ENCODE results near the gene AP5Z1. TPM values are rescaled to one million over a fixed set of nuclear protein-coding genes. Genes with fewer than 3 reads are reported as not detected.

AP5Z1 gene
- total RNA-seq, 1 experiment from 2014 or later = 38.3 TPM

GRCh38 chr7:4733936-4734528 lies 41.4 kb upstream of the AP5Z1 start:
- no peak overlapping the region for H2AK5ac ChIP-seq (ENCODE audit: insufficient read length, low read length)
- peaks cover 0 to 1% (median 0%) of the 10 kb centered on the region in 3 experiments; a peak in 1 of 7 replicates for H3K36me3 Mint-ChIP-seq (ENCODE audit: insufficient read depth in 1 of 3, low read depth in 3 of 3)
- H3K14ac ChIP-seq (ENCODE audit: insufficient read depth, low read length) = no peak overlapping the region
- no peak overlapping the region for H2BK12ac ChIP-seq (ENCODE audit: insufficient read length, low read depth, low read length)
- H3K9me3 Mint-ChIP-seq = no peaks in the 10 kb centered on the region
- H3K27me3 ChIP-seq (ENCODE audit: insufficient read depth, low read length) = no peaks in the 10 kb centered on the region
- no CpG with 5 or more reads among the region's 15 CpGs for WGBS (ENCODE audit: extremely low coverage, insufficient read length, low lambda C conversion rate)
- no peak overlapping the region for H3K4ac ChIP-seq (ENCODE audit: low read depth, low read length)
- no peak for DNase-seq
- H3K9ac ChIP-seq (ENCODE audit: extremely low read depth, insufficient read length, low read length) = no peak overlapping the region
- TF ChIP-seq, protein P1, sequence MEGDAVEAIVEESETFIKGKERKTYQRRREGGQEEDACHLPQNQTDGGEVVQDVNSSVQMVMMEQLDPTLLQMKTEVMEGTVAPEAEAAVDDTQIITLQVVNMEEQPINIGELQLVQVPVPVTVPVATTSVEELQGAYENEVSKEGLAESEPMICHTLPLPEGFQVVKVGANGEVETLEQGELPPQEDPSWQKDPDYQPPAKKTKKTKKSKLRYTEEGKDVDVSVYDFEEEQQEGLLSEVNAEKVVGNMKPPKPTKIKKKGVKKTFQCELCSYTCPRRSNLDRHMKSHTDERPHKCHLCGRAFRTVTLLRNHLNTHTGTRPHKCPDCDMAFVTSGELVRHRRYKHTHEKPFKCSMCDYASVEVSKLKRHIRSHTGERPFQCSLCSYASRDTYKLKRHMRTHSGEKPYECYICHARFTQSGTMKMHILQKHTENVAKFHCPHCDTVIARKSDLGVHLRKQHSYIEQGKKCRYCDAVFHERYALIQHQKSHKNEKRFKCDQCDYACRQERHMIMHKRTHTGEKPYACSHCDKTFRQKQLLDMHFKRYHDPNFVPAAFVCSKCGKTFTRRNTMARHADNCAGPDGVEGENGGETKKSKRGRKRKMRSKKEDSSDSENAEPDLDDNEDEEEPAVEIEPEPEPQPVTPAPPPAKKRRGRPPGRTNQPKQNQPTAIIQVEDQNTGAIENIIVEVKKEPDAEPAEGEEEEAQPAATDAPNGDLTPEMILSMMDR (conservative IDR thresholded peaks at IDR 0.05) = no peak
- no peak overlapping the region for H4K5ac ChIP-seq (ENCODE audit: insufficient read length, low read depth, low read length)
- H3K56ac ChIP-seq (ENCODE audit: insufficient read length, low read depth, low read length) = no peak overlapping the region
- no peaks in the 10 kb centered on the region for H3K23me2 ChIP-seq (ENCODE audit: insufficient read length, low read depth, low read length, poor library complexity, severe bottlenecking)
- no peak overlapping the region for H3T11ph ChIP-seq (ENCODE audit: low read length)
- no peak overlapping the region for H3K27ac ChIP-seq (ENCODE audit: insufficient read length, low read depth, low read length)
- H4K91ac ChIP-seq (ENCODE audit: insufficient read length, low read depth, low read length) = no peak overlapping the region
- peaks cover 27% of the 10 kb centered on the region for H3K27me3 Mint-ChIP-seq (ENCODE audit: low read depth)
- no peak overlapping the region for H4K8ac ChIP-seq (replicated peaks; ENCODE audit: insufficient read length, low read depth, low read length)
- no peak overlapping the region for H3K18ac ChIP-seq (ENCODE audit: insufficient read length, low read depth, low read length)
- no peak overlapping the region for H2BK15ac ChIP-seq (ENCODE audit: low read depth, low read length)
- H2BK5ac ChIP-seq (ENCODE audit: insufficient read length, low read length) = no peak overlapping the region
- no peak overlapping the region for H3K4me3 Mint-ChIP-seq
- H2BK20ac ChIP-seq (ENCODE audit: low read depth, low read length, poor library complexity, severe bottlenecking) = no peak overlapping the region
- no peaks in the 10 kb centered on the region for H3K9me3 ChIP-seq (ENCODE audit: control insufficient read depth, low read depth, low read length)
- H2AFZ ChIP-seq (ENCODE audit: low read length) = no peak overlapping the region
- H3K4me1 Mint-ChIP-seq = peaks cover 8% of the 10 kb centered on the region in 2 experiments
- no peaks in the 10 kb centered on the region for H3K4me1 ChIP-seq (ENCODE audit: insufficient read depth, low read length)
- H3K27ac Mint-ChIP-seq = no peak overlapping the region
- no peak overlapping the region for H3K23ac ChIP-seq (ENCODE audit: insufficient read length, low read depth, low read length)
- no peak overlapping the region for H3K4me2 ChIP-seq (ENCODE audit: insufficient read depth, insufficient read length, low read length)
- H3K79me2 ChIP-seq (ENCODE audit: insufficient read depth, low read length) = no peaks in the 10 kb centered on the region
- H3K79me1 ChIP-seq (ENCODE audit: insufficient read depth, low read depth, low read length, poor library complexity, severe bottlenecking) = no peaks in the 10 kb centered on the region
- H2BK120ac ChIP-seq (ENCODE audit: low read depth, low read length, poor library complexity, severe bottlenecking) = no peak overlapping the region
- no peaks in the 10 kb centered on the region for H4K20me1 ChIP-seq (ENCODE audit: control insufficient read depth, insufficient read depth, insufficient read length)

All from H9 (cell line).